HepG2 (cell line): Measurements from ENCODE around the gene BIRC6. TPM values are rescaled to one million over a fixed set of nuclear protein-coding genes. Genes with fewer than 3 reads are reported as not detected.
"Not testable (repeated sequence)": the region's sequence is repeated elsewhere in the genome, so short reads cannot be mapped to it uniquely, and the experiment has no call there.

Experiments
- ATAC-seq: fragments of 200-7000 bp; cut with Tn5 transposase; 3 replicates; pipeline ENCODE4 v1.9.1; 2020; ENCODE audit warnings: mild to moderate bottlenecking, moderate library complexity
- BruUV-seq: library from RNA; stranded (reverse); fragments of 400-500 nt; replicated peaks from 2 replicates; lab custom pipeline; 2021; lab: Mats Ljungman, UMichigan
- CTCF ChIA-PET: fragments of 300-600 bp; formaldehyde crosslinking; extraction: SDS; loops from one replicate; lab custom pipeline; 2021; ENCODE audit warnings: low total read pairs, inconsistent platforms, low intra/inter-chr PET ratio; lab: Yijun Ruan, JAX
- POLR2A ChIA-PET: fragments of 350-600 bp; sonication (Branson Sonifier 250); formaldehyde crosslinking; loops from one replicate; lab custom pipeline; 2020; ENCODE audit warnings: antibody characterized with exemption, inconsistent platforms; lab: Yijun Ruan, JAX
- DNase-seq: peaks from one replicate; pipeline ENCODE4 v3.0.0-alpha.2; 2015; ENCODE audit warnings: low spot score
- FAIRE-seq: peaks from 3 replicates; lab custom pipeline; 2011; peaks lifted over from hg19 to GRCh38; lab: Jason Lieb, UNC
- H2AFZ ChIP-seq: one replicate; pipeline ENCODE4 v1.6.1; 2011; ENCODE audit warnings: low read length, inconsistent platforms
- H3K27ac ChIP-seq: fragments of 300-600 bp; 3 replicates; pipeline ENCODE4 v1.8.0; 2011; ENCODE audit warnings: mixed run types, mild to moderate bottlenecking, mixed read lengths, low read length, inconsistent platforms; ENCODE audit not compliant: insufficient read depth; ENCODE audit errors: extremely low read length
- H3K27me3 ChIP-seq, 2 experiments: fragments of 200-600 bp in 1 of 2; 2 replicates in 1 of 2; 3 replicates in 1 of 2; pipeline versions ENCODE4 v1.6.0 to v1.8.0; 2011; ENCODE audit warnings: low read length in 2 of 2, mild to moderate bottlenecking in 2 of 2, moderate library complexity in 2 of 2, inconsistent platforms in 1 of 2; ENCODE audit not compliant: insufficient read depth in 2 of 2, control insufficient read depth in 1 of 2
- H3K36me3 ChIP-seq, 2 experiments: fragments of 200-600 bp in 1 of 2; replicated peaks in 1 of 2; 2 replicates in 1 of 2; 3 replicates in 1 of 2; pipeline versions ENCODE4 v1.5.1 to v1.8.0; 2011; ENCODE audit warnings: low read length in 2 of 2, inconsistent platforms in 1 of 2; ENCODE audit not compliant: insufficient read depth in 2 of 2, control insufficient read depth in 1 of 2
- H3K4me1 ChIP-seq: 2 replicates; pipeline ENCODE4 v1.5.1; 2012; ENCODE audit warnings: low read length, inconsistent platforms; ENCODE audit not compliant: insufficient read depth
- H3K4me2 ChIP-seq: 2 replicates; pipeline ENCODE4 v1.6.0; 2011; ENCODE audit warnings: low read depth, low read length, inconsistent platforms
- H3K4me3 ChIP-seq, 3 experiments: fragments of 200-600 bp in 1 of 3; sonication (generic), shearing (Covaris generic) in 1 of 3; replicated peaks in 1 of 3; 2 replicates each; pipeline ENCODE4 v1.5.1; 2011 to 2016; ENCODE audit warnings: low read length in 3 of 3, inconsistent platforms in 2 of 3, low read depth in 2 of 3, mild to moderate bottlenecking in 2 of 3, control low read depth in 1 of 3, mixed read lengths in 1 of 3; ENCODE audit not compliant: insufficient read depth in 1 of 3
- H3K79me2 ChIP-seq: one replicate; pipeline ENCODE4 v1.6.1; 2011; ENCODE audit warnings: low read length, inconsistent platforms; ENCODE audit not compliant: insufficient read depth
- H3K9ac ChIP-seq: 2 replicates; pipeline ENCODE4 v1.6.0; 2011; ENCODE audit warnings: mild to moderate bottlenecking, low read depth, low read length, inconsistent platforms; ENCODE audit not compliant: insufficient read depth
- H3K9me3 ChIP-seq: 2 replicates; pipeline ENCODE4 v1.5.1; 2012; ENCODE audit warnings: mild to moderate bottlenecking, low read length
- H4K20me1 ChIP-seq: 2 replicates; pipeline ENCODE4 v1.6.0; 2011; ENCODE audit warnings: inconsistent platforms, mild to moderate bottlenecking, low read length, moderate library complexity; ENCODE audit not compliant: insufficient read depth
- CEBPB ChIP-seq: IDR thresholded peaks from 2 replicates; pipeline ENCODE4 v1.6.1; 2011; ENCODE audit warnings: low read depth, low read length, improper control_type of control experiment, borderline replicate concordance
- ZNF234 ChIP-seq: sonication (generic); formaldehyde crosslinking; conservative IDR thresholded peaks from 2 replicates; pipeline ENCODE4 v1.5.1; 2020; ENCODE audit warnings: mild to moderate bottlenecking, missing genetic modification reagents
- ZNF24 ChIP-seq: fragments of 450-650 bp; IDR thresholded peaks from 2 replicates; pipeline ENCODE4 v1.6.1; 2017; ENCODE audit warnings: antibody characterized with exemption, mild to moderate bottlenecking
- WGBS: methylation state at CpG from one replicate; pipeline ENCODE4 v1.1.6; 2017; ENCODE audit warnings: low lambda C conversion rate; 5-methylcytosine and 5-hydroxymethylcytosine counted together
- in situ Hi-C: cut with HindIII; loops from 2 replicates; pipeline ENCODE4 v1.10.0; 2017; ENCODE audit warnings: low pct_unique_long_range_greater_than_20kb; ENCODE audit not compliant: extremely low pct_ligation_motif_present
- intact Hi-C: fragments of 100-400 bp; cut with micrococcal nuclease; formaldehyde crosslinking; loops from one replicate; pipeline ENCODE4 v1.10.0; 2022; ENCODE audit not compliant: unreplicated experiment
- polyA plus RNA-seq, 8 experiments: library from polyadenylated mRNA; depleted of rRNA in 3 of 8; stranded (reverse) in 7 of 8; unstranded in 1 of 8; fragments of >200 nt; fragmentation: Illumina TruSeq in 4 of 8; extraction: Trizol in 4 of 8; gene quantifications; 2 replicates each; pipeline versions ENCODE4 v1.2.1 to v1.2.3, GENCODE V29; 2011 to 2016; ENCODE audit warnings: low read depth in 4 of 8, missing spikeins in 1 of 8, mixed read lengths in 1 of 8; ENCODE audit not compliant: insufficient read depth in 1 of 8
- total RNA-seq, 5 experiments: library from RNA; depleted of rRNA; stranded (reverse); fragments of >200 nt; fragmentation: Illumina TruSeq; extraction: Trizol; gene quantifications; 2 replicates each; pipeline ENCODE4 v1.2.3, GENCODE V29; 2016; ENCODE audit warnings: low read depth in 1 of 5

The BIRC6 gene
- total and polyA plus RNA-seq, 2 of the 13 experiments (the other 11 are each of a cell fraction or from before 2014, with no cell fraction given): 65.6 to 120 TPM

DNA sequence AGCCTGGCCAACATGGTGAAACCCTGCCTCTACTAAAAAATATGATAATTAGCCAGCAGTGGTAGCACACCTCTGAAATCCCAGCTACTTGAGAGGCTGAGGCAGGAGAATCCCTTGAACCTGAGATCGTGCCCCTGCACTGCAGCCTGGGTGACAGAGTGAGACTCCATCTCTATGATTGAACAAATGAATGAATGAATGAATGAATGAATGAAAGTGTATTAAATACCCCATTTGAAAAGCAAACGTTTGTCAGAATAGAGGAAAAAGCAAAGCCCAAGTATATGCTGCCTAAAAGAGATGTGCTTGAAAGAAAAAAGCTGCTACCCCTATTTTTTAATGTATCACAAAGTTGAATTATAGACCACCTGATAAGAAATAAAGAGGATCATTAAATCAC lies 181.9 kb downstream of the BIRC6 start:
- POLR2A ChIA-PET: no interaction called here
- DNase-seq: no peak
- BruUV-seq: no TSS peak
- no peak for FAIRE-seq
- peaks cover 5 to 15% of the 10 kb centered on the region in 2 experiments for H3K36me3 ChIP-seq
- no peak overlapping the region for H3K27ac ChIP-seq
- H3K4me3 ChIP-seq: no peak overlapping the region
- no peaks in the 10 kb centered on the region for H3K4me1 ChIP-seq
- CTCF ChIA-PET: no interaction called here
- in situ Hi-C loops: no loop called here
- no peaks in the 10 kb centered on the region for H3K27me3 ChIP-seq
- ATAC-seq: no peak
- no peak overlapping the region for H3K9ac ChIP-seq
- no peaks in the 10 kb centered on the region for H3K79me2 ChIP-seq
- intact Hi-C loops: no loop called here
- H2AFZ ChIP-seq: no peak overlapping the region
- 96% methylated on average over 2 of the region's 2 CpGs for WGBS
- no peak overlapping the region for H3K4me2 ChIP-seq
- no peak for TF ChIP-seq ZNF234 (CRISPR knock-in tag)
- TF ChIP-seq ZNF24: peak; percentile 79
- no peaks in the 10 kb centered on the region for H3K9me3 ChIP-seq
- H4K20me1 ChIP-seq: no peaks in the 10 kb centered on the region

DNA sequence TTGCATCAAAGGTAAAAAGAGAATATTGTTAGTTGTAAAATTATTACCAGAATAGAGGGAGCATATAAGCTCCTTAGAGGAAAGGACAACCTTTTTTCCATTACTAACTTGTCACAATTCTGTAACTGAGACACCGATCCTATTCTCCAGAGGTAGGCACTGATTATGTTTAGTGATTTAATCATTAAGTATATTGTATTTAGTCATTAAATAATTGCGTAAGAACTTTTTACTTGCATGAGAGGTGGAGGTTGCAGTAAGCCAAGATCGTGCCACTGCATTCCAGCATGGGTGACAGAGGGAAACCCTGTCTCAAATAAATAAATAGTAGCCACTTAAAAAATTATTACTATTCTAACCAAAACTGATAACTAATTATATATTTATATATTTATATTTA lies 195.7 kb downstream of the BIRC6 start:
- H3K9ac ChIP-seq, H2AFZ ChIP-seq, ATAC-seq, CTCF ChIA-PET, H3K27me3 ChIP-seq, H4K20me1 ChIP-seq, DNase-seq, BruUV-seq, POLR2A ChIA-PET, FAIRE-seq, H3K79me2 ChIP-seq, H3K4me3 ChIP-seq, H3K4me2 ChIP-seq, H3K27ac ChIP-seq, H3K4me1 ChIP-seq, H3K9me3 ChIP-seq: not testable (repeated sequence)
- intact Hi-C loops: loop anchor here (5.0 kb wide), 1 partner anchor 395 kb away; the partner anchor contains the start of gene LTBP1
- WGBS: 96% methylated on average over 3 of the region's 3 CpGs
- peaks cover 3 to 30% of the 10 kb centered on the region in 2 experiments for H3K36me3 ChIP-seq
- in situ Hi-C loops: loop anchor here (10.0 kb wide), 2 partner anchors 392 to 822 kb away; partner anchors contain the start of gene LTBP1
- peak; percentile 41; the same call in 1 of the 2 replicates for TF ChIP-seq CEBPB
